HEK293 (cell line): Measurements from ENCODE around the gene SPATA31D1.

ENCODE experiments used
- CTCF ChIA-PET: fragments of 350-600 bp; formaldehyde crosslinking; extraction: SDS; loops from one replicate; lab custom pipeline; 2021; ENCODE audit warnings: antibody characterized with exemption; lab: Yijun Ruan, JAX
- POLR2A ChIA-PET: fragments of 300-600 bp; formaldehyde crosslinking; extraction: SDS; loops from one replicate; lab custom pipeline; 2020; ENCODE audit warnings: antibody characterized with exemption, inconsistent platforms; lab: Yijun Ruan, JAX
- H3K27ac ChIP-seq: fragments of 200-500 bp; sonication (Bioruptor generic); 2 replicates; pipeline ENCODE4 v1.5.1; 2014; ENCODE audit warnings: low read depth, low read length, control low read depth, inconsistent platforms; ENCODE audit errors: extremely low read depth
- H3K36me3 ChIP-seq, 2 experiments: fragments of 200-500 bp in 1 of 2; sonication (Bioruptor generic) in 1 of 2; 1 replicate in 1 of 2; 2 replicates in 1 of 2; pipeline ENCODE4 v1.5.1; 2014 to 2017; ENCODE audit warnings: inconsistent platforms in 2 of 2, low read length in 2 of 2; ENCODE audit not compliant: control insufficient read depth in 2 of 2, insufficient read depth in 1 of 2
- H3K4me1 ChIP-seq: fragments of 200-500 bp; sonication (Bioruptor generic); 2 replicates; pipeline ENCODE4 v1.5.1; 2014; ENCODE audit warnings: mild to moderate bottlenecking, low read length, inconsistent platforms; ENCODE audit not compliant: control insufficient read depth, insufficient read depth
- H3K4me3 ChIP-seq: 2 replicates; pipeline ENCODE4 v1.5.1; 2011; ENCODE audit warnings: low read depth, mild to moderate bottlenecking, control low read depth, low read length, moderate library complexity
- H3K9me3 ChIP-seq: fragments of 200-500 bp; sonication (Bioruptor generic); 2 replicates; pipeline ENCODE4 v1.5.1; 2014; ENCODE audit warnings: low read depth, low read length, inconsistent platforms; ENCODE audit not compliant: control insufficient read depth, insufficient read depth
- FEZF1 ChIP-seq: fragments of 450-650 bp; formaldehyde crosslinking; IDR thresholded peaks from 2 replicates; pipeline ENCODE4 v1.5.1; 2016; ENCODE audit warnings: missing biosample characterization, missing genetic modification characterization
- KLF10 ChIP-seq: fragments of 450-650 bp; IDR thresholded peaks from 2 replicates; pipeline ENCODE4 v1.5.1; 2018; ENCODE audit warnings: missing biosample characterization, mild to moderate bottlenecking, missing genetic modification characterization
- KLF9 ChIP-seq: fragments of 450-650 bp; formaldehyde crosslinking; IDR thresholded peaks from 2 replicates; pipeline ENCODE4 v1.5.1; 2016; ENCODE audit warnings: missing biosample characterization, missing genetic modification characterization, low read depth
- OVOL3 ChIP-seq: fragments of 450-650 bp; formaldehyde crosslinking; IDR thresholded peaks from 2 replicates; pipeline ENCODE4 v1.5.1; 2016; ENCODE audit warnings: missing biosample characterization, missing genetic modification characterization
- YY2 ChIP-seq: fragments of 450-650 bp; formaldehyde crosslinking; IDR thresholded peaks from 2 replicates; pipeline ENCODE4 v1.5.1; 2016; ENCODE audit warnings: missing biosample characterization, missing genetic modification characterization
- ZBTB20 ChIP-seq: fragments of 450-650 bp; formaldehyde crosslinking; IDR thresholded peaks from 2 replicates; pipeline ENCODE4 v1.5.1; 2016; ENCODE audit warnings: missing biosample characterization, missing genetic modification characterization
- ZBTB49 ChIP-seq: fragments of 450-650 bp; formaldehyde crosslinking; IDR thresholded peaks from 2 replicates; pipeline ENCODE4 v1.5.1; 2016; ENCODE audit warnings: missing biosample characterization, missing genetic modification characterization, low read depth
- ZFHX2 ChIP-seq: fragments of 450-650 bp; formaldehyde crosslinking; conservative IDR thresholded peaks from 2 replicates; pipeline ENCODE4 v1.5.1; 2016; ENCODE audit warnings: missing biosample characterization, missing genetic modification characterization
- ZNF133 ChIP-seq: fragments of 450-650 bp; formaldehyde crosslinking; IDR thresholded peaks from 2 replicates; pipeline ENCODE4 v1.5.1; 2016; ENCODE audit warnings: missing biosample characterization, missing genetic modification characterization
- ZNF157 ChIP-seq: fragments of 450-650 bp; formaldehyde crosslinking; IDR thresholded peaks from 2 replicates; pipeline ENCODE4 v1.5.1; 2016; ENCODE audit warnings: missing biosample characterization, missing genetic modification characterization
- ZNF16 ChIP-seq: fragments of 450-650 bp; formaldehyde crosslinking; IDR thresholded peaks from 2 replicates; pipeline ENCODE4 v1.5.1; 2016; ENCODE audit warnings: low read depth, missing biosample characterization, missing genetic modification characterization
- ZNF18 ChIP-seq: fragments of 450-650 bp; formaldehyde crosslinking; IDR thresholded peaks from 2 replicates; pipeline ENCODE4 v1.5.1; 2016; ENCODE audit warnings: missing biosample characterization, missing genetic modification characterization
- ZNF184 ChIP-seq: fragments of 450-650 bp; IDR thresholded peaks from 2 replicates; pipeline ENCODE4 v1.5.1; 2018; ENCODE audit warnings: missing biosample characterization, mild to moderate bottlenecking, missing genetic modification characterization
- ZNF19 ChIP-seq: fragments of 450-650 bp; formaldehyde crosslinking; IDR thresholded peaks from 2 replicates; pipeline ENCODE4; 2016; ENCODE audit warnings: missing biosample characterization, missing genetic modification characterization, low read depth
- ZNF324 ChIP-seq: fragments of 450-650 bp; formaldehyde crosslinking; IDR thresholded peaks from 2 replicates; pipeline ENCODE4 v1.5.1; 2016; ENCODE audit warnings: missing biosample characterization, missing genetic modification characterization
- ZNF341 ChIP-seq: fragments of 450-650 bp; formaldehyde crosslinking; IDR thresholded peaks from 2 replicates; pipeline ENCODE4; 2016; ENCODE audit warnings: low read depth, missing biosample characterization, missing genetic modification characterization
- ZNF350 ChIP-seq: fragments of 450-650 bp; formaldehyde crosslinking; IDR thresholded peaks from 2 replicates; pipeline ENCODE4 v1.5.0; 2017; ENCODE audit warnings: missing biosample characterization, mild to moderate bottlenecking, missing genetic modification characterization
- ZNF501 ChIP-seq: fragments of 450-650 bp; formaldehyde crosslinking; IDR thresholded peaks from 2 replicates; pipeline ENCODE4 v1.5.1; 2016; ENCODE audit warnings: missing biosample characterization, missing genetic modification characterization
- ZNF654 ChIP-seq: fragments of 450-650 bp; formaldehyde crosslinking; IDR thresholded peaks from 2 replicates; pipeline ENCODE4 v1.5.1; 2016; ENCODE audit warnings: low read depth, missing biosample characterization, missing genetic modification characterization
- ZNF830 ChIP-seq: fragments of 450-650 bp; IDR thresholded peaks from 2 replicates; pipeline ENCODE4 v1.5.0; 2018; ENCODE audit warnings: missing biosample characterization, missing genetic modification characterization, low read depth, mild to moderate bottlenecking, moderate library complexity
- ZNF843 ChIP-seq: fragments of 450-650 bp; formaldehyde crosslinking; IDR thresholded peaks from 2 replicates; pipeline ENCODE4 v1.5.1; 2016; ENCODE audit warnings: missing biosample characterization, missing genetic modification characterization
- ZSCAN30 ChIP-seq: fragments of 450-650 bp; IDR thresholded peaks from 2 replicates; pipeline ENCODE4 v1.5.1; 2018; ENCODE audit warnings: missing biosample characterization, mild to moderate bottlenecking, missing genetic modification characterization, moderate library complexity
- TF ChIP-seq, protein P1 (sequence below): fragments of 450-650 bp; formaldehyde crosslinking; IDR thresholded peaks from 2 replicates; pipeline ENCODE4 v1.5.1; 2017; ENCODE audit warnings: missing biosample characterization, missing genetic modification characterization
- TF ChIP-seq, protein P2 (sequence below): IDR thresholded peaks from 2 replicates; pipeline ENCODE4 v1.6.1; 2011; ENCODE audit warnings: mild to moderate bottlenecking, low read depth, low read length, borderline replicate concordance

Gene SPATA31D1

DNA sequence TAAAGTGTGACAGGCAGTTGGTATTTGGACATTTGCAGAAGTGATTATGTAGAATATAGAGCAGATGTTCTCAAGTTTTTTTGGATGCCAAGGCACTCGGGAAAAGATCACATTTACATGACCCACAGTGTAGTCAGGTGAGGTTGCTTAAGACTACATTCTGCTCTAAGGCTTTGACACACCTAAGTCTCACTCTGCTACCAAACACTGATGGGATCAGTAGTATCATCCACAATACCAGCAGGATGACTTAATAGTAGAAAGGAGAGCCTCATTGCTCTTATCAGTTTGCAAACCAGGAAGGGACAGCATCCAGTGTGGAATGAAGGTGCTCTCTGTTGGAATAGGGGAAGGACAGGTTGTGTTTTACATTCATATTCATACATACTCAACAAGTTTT is 2.5 kb upstream of the SPATA31D1 start (continued):
- no peak for TF ChIP-seq ZNF341
- no peak for TF ChIP-seq KLF10
- no peak for TF ChIP-seq ZNF18 (tag by site-specific recombination)
- TF ChIP-seq ZSCAN30 = no peak
- TF ChIP-seq ZNF19 (tag by site-specific recombination) = no peak
- TF ChIP-seq, all 188 proteins: peak for 0

DNA sequence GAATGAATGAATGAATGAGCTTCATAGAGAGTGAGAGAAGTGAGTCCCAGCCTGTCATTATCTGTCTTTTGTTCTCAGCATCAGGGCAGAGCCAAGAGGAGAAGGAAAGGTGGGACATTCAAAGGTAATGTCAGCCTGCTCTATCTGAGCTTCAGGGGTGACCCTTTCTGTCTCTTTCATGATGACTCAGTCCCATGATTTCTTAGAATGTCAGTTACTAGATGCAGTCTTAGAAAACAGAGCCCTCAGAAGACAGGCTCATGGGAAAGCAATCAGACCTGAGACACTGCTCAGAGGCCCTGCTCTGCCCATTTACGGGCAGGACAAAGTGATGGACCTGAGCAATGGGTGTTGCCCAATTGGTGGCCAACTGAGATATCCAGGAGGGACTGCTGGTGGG is 1.1 kb downstream of the SPATA31D1 start:
- Histone ChIP-seq H3K27ac (no peak overlapping the region), H3K4me3 (no peak overlapping the region), H3K4me1 (no peaks in the 10 kb centered on the region), H3K36me3 (no peaks in the 10 kb centered on the region), H3K9me3 (no peaks in the 10 kb centered on the region)
- ChIA-PET CTCF (no interaction called here), POLR2A (no interaction called here)
- TF ChIP-seq ZNF843 (no peak), ZNF324 (no peak), YY2 (tag by site-specific recombination) (no peak), ZBTB49 (tag by site-specific recombination) (no peak), ZNF157 (no peak), ZNF16 (tag by site-specific recombination) (no peak), ZBTB20 (no peak), ZNF350 (no peak), ZNF830 (no peak), ZNF654 (no peak), KLF9 (tag by site-specific recombination) (no peak), ZNF184 (tag by site-specific recombination) (no peak)
- TF ChIP-seq, protein P1, sequence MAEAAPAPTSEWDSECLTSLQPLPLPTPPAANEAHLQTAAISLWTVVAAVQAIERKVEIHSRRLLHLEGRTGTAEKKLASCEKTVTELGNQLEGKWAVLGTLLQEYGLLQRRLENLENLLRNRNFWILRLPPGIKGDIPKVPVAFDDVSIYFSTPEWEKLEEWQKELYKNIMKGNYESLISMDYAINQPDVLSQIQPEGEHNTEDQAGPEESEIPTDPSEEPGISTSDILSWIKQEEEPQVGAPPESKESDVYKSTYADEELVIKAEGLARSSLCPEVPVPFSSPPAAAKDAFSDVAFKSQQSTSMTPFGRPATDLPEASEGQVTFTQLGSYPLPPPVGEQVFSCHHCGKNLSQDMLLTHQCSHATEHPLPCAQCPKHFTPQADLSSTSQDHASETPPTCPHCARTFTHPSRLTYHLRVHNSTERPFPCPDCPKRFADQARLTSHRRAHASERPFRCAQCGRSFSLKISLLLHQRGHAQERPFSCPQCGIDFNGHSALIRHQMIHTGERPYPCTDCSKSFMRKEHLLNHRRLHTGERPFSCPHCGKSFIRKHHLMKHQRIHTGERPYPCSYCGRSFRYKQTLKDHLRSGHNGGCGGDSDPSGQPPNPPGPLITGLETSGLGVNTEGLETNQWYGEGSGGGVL (tag by site-specific recombination) = no peak

DNA sequence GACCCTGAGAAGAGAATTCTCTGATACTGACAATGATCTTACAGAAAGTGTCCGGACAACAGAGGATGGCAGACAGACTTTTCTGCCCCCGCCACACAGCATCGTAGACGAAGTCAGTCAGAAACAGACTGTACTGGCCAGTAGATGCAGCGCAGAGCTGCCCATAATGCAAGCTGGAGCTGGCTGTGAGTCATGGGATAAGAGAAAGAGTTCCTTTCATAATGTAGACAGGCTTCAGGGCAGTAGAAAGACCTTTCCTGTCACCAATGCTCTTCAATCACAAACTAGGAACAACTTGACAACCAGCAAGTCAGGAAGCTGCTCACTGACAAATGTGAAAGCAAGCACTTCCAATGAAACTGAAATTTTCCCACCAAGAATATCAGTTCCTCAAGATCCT is 5.1 kb downstream of the SPATA31D1 start:
- Histone ChIP-seq H3K36me3 (no peaks in the 10 kb centered on the region), H3K27ac (no peak overlapping the region), H3K4me3 (no peak overlapping the region), H3K9me3 (no peaks in the 10 kb centered on the region), H3K4me1 (no peaks in the 10 kb centered on the region)
- TF ChIP-seq ZNF501 (no peak), ZFHX2 (no peak), FEZF1 (tag by site-specific recombination) (no peak), ZNF133 (tag by site-specific recombination) (no peak), OVOL3 (tag by site-specific recombination) (no peak)
- TF ChIP-seq, protein P2, sequence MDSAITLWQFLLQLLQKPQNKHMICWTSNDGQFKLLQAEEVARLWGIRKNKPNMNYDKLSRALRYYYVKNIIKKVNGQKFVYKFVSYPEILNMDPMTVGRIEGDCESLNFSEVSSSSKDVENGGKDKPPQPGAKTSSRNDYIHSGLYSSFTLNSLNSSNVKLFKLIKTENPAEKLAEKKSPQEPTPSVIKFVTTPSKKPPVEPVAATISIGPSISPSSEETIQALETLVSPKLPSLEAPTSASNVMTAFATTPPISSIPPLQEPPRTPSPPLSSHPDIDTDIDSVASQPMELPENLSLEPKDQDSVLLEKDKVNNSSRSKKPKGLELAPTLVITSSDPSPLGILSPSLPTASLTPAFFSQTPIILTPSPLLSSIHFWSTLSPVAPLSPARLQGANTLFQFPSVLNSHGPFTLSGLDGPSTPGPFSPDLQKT = no peak
- ChIA-PET POLR2A (no interaction called here), CTCF (no interaction called here)
